ENCODE measurements around the gene TMPRSS4. TPM values are rescaled to one million over a fixed set of nuclear protein-coding genes. Genes with fewer than 3 reads are reported as not detected.

Gene TMPRSS4
- polyA plus RNA-seq, 5 donors, result 3.5 to 5.1 (median 4.6) TPM

Other genes with a start within 250 kb of the TMPRSS4 start
- gene FXYD6, start 200.4 kb upstream of the TMPRSS4 start, polyA plus RNA-seq (ENCODE audit: insufficient read depth in 1 of 5, insufficient read length in 5 of 5, low replicate concordance in 1 of 5), result 100 to 1,000 TPM; 148 to 185 (median 176) TPM
- gene TMPRSS13, start 147.7 kb upstream of the TMPRSS4 start, polyA plus RNA-seq (ENCODE audit: insufficient read depth in 1 of 5, insufficient read length in 5 of 5, low replicate concordance in 1 of 5), result 10 to 100 TPM in 2 of 5 donors, 1 to 10 TPM in 3; 7.9 to 11.7 (median 9.4) TPM
- 1 to 10 TPM; 4.0 to 7.3 (median 4.9) TPM for gene IL10RA, start 90.7 kb upstream of the TMPRSS4 start, polyA plus RNA-seq (ENCODE audit: insufficient read depth in 1 of 5, insufficient read length in 5 of 5, low replicate concordance in 1 of 5)
- under 1 TPM; 0.27 to 0.65 (median 0.40) TPM for gene SMIM35, start 9.9 kb downstream of the TMPRSS4 start, polyA plus RNA-seq (ENCODE audit: insufficient read depth in 1 of 5, insufficient read length in 5 of 5, low replicate concordance in 1 of 5)
- gene SCN4B, start 75.7 kb downstream of the TMPRSS4 start, polyA plus RNA-seq (ENCODE audit: insufficient read depth in 1 of 5, insufficient read length in 5 of 5, low replicate concordance in 1 of 5), result 1 to 10 TPM; 7.0 to 9.1 (median 7.8) TPM
- 1 to 10 TPM; 4.0 to 5.7 (median 4.9) TPM for gene SCN2B, start 99.6 kb downstream of the TMPRSS4 start, polyA plus RNA-seq (ENCODE audit: insufficient read depth in 1 of 5, insufficient read length in 5 of 5, low replicate concordance in 1 of 5)
- gene JAML, start 147.9 kb downstream of the TMPRSS4 start, polyA plus RNA-seq (ENCODE audit: insufficient read depth in 1 of 5, insufficient read length in 5 of 5, low replicate concordance in 1 of 5), result 1 to 10 TPM; 4.5 to 8.4 (median 6.8) TPM
- gene MPZL3, start 175.3 kb downstream of the TMPRSS4 start, polyA plus RNA-seq (ENCODE audit: insufficient read depth in 1 of 5, insufficient read length in 5 of 5, low replicate concordance in 1 of 5), result 1 to 10 TPM; 5.5 to 9.2 (median 6.4) TPM
- 10 to 100 TPM; 53.8 to 83.6 (median 70.3) TPM for gene MPZL2, start 187.2 kb downstream of the TMPRSS4 start, polyA plus RNA-seq (ENCODE audit: insufficient read depth in 1 of 5, insufficient read length in 5 of 5, low replicate concordance in 1 of 5)
- 1 to 10 TPM in 4 of 5 donors, under 1 TPM in 1; 0.66 to 2.6 (median 1.5) TPM for gene CD3E, start 227.7 kb downstream of the TMPRSS4 start, polyA plus RNA-seq (ENCODE audit: insufficient read depth in 1 of 5, insufficient read length in 5 of 5, low replicate concordance in 1 of 5)

Data from right lung (tissue), 5 donors.